GM20431 (cell line): ENCODE data around the gene LGALS8.
"Not testable (repeated sequence)": the region's sequence is repeated elsewhere in the genome, so short reads cannot be mapped to it uniquely, and the experiment has no call there.

Experiments used
- in situ Hi-C: fragments of 300-500 bp; cut with MseI, MboI; formaldehyde crosslinking; loops from one replicate; pipeline ENCODE4 v1.15.0; 2020; ENCODE audit warnings: low sequenced_read_pairs; ENCODE audit not compliant: unreplicated experiment

The LGALS8 gene

DNA sequence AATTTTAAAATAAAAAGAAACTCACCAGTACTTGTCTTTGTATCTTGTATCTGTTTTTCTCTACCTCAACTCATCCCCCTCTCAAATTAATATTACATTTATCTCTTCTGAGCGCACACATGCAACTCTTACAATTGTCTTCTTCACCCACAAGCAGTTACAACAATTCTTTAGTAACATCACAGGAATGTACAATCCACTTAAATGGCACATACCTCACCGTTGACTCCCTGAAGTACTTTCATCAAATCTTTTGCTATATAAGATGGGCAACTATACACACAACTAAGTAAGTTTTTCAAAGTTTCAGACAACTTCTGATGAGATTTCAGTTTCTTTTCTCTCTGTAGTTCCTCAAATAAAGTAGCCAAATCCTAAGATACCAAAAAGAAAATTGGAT lies 52.2 kb downstream of the LGALS8 start:
- in situ Hi-C loops: no loop called here

DNA sequence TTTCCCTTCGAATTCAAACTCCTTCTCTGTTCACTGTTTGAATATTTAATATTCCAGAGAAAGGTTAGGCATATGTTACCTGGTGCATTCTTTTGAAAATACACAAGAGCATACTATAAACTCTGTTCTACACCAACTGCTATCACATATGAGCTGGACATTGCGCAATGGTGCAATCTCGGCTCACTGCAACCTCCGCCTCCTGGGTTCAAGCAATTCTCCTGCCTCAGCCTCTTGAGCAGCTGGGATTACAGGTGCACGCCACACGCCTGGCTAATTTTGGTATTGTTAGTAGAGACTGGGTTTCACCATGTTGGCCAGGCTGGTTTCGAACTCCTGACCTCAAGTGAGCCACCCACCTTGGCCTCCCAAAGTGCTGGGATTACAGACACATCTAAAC lies 53.3 kb downstream of the LGALS8 start:
- in situ Hi-C loops: not testable (repeated sequence)

DNA sequence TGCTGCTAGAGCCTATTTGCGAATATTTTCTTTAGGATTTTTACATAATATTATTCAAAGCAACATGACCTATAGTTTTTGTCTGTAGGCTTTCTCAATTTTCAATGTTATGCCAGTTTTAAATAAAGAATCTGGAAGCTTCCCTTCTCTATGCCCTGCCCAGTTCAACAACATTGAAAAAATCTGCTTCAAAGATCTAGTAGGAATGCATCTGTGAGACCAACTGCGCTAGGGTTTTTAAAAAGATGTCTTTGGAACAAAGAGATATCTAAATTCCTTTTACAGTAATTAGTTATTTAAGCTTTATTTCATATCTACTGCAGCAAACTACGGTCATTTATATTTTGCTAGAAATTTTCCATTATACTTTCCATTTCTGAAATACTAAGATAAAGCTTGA lies 54.9 kb downstream of the LGALS8 start:
- in situ Hi-C loops: no loop called here

DNA sequence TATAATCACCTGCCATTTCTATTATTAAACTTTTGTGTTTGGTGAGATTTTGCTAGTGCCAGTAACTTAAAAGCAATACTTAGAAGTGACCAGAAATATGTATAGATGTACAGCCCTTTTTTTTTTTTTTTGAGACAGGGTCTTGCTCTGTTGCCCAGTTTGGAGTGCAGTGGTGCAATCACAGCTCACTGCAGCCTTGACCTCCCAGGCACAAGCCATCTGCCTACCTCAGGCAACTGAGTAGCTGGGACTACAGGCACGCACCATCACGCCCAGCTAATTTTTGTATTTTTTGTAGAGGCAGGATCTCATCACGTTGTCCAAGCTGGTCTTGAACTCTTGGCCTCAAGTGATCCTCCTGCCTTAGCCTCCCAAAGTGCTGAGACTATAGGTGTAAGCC lies 56.6 kb downstream of the LGALS8 start:
- in situ Hi-C loops: not testable (repeated sequence)

DNA sequence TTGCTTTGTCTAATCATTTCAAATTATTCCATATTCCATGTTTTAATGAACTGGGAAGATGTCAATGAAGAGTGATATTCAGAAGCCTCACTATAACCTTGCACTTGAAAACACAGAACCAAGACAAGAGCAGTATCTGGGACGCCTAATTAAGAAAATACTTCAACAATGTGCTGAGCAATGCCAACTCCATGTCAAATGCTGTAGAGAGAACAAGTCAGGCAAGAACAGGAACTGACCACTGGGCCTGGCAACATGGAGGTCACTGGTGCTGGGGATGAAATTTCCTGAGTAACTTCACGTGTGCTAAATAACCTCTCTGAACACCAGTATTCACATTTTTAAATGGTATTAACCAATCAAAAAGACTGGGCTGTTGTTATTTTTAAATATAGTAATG lies 57.7 kb downstream of the LGALS8 start:
- in situ Hi-C loops: no loop called here

DNA sequence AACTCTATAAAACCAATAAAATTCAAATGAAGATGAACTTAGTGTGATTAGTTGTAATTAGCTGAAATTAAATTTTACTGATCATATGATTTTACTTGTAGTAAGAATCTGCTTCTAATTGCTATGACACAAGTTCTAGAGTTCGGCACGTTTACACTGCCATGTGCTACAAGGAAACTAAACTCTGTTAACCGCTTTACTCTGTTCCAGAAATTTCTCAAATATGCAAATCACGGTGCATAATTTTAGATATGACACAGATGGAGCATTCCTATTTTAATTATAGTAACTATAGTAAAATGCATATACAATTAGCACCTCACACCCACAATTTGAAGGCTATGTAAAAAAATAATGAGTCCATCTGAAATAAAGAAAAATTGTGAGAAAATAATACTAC lies 65.7 kb downstream of the LGALS8 start:
- in situ Hi-C loops: no loop called here

DNA sequence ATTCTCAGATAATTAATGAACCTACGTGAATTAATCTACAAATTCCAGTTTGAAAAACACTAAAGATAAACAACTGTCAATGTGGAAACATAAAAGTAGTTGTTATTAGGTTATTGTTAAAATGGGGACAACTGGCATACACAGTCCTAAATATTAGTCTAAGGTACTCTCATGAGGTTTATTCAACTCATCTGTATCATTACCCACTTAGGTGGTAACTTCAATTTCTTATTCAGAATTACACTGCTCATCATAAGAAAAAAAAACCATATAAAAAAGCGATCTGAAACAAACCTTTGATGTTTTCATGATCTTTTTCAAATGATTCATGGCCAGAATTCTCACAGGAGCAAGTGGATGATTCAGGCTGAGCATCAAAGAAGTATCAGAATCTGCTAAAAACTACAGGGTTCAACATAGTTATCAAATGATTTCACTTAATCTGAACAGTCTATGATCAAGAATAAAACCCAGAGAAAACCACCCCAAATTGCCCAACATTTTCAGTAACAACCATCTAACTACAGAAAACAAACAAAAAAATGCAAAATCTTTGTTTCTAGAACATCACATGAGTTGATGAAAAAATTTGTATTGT lies 66.9 kb downstream of the LGALS8 start:
- in situ Hi-C loops: no loop called here

DNA sequence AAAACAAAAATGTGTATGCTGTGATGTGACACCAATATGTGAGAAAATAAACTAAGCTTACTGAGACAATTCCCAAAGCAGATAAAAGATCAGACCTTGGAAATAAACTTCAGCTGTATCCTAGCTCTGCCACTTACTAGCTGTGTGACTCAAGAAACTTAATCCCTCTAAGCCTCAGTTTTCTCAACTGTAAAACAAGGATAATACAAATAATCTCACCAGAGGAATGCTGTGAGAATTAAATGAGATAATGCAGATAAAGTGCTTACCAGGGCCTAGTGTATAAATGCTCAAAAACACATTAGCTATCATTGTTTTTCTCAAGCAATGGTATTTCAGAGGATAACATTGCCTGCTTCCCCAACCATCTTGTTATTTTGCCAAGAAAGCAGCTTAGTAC lies 78.4 kb downstream of the LGALS8 start:
- in situ Hi-C loops: no loop called here
